ENCODE measurements around the gene BABAM1. TPM values are rescaled to one million over a fixed set of nuclear protein-coding genes. Genes with fewer than 3 reads are reported as not detected.

The BABAM1 gene
- total and polyA plus RNA-seq, 2 of the 4 experiments (the other 2 are of a cell fraction): 95.1 to 101 TPM

GRCh38 chr19:17307876-17308377 is 40.7 kb downstream of the BABAM1 start:
- no peak overlapping the region for H2BK120ac ChIP-seq (ENCODE audit: low read depth, low read length)
- H3K36me3 ChIP-seq (ENCODE audit: control insufficient read depth, insufficient read depth, low read length): peaks cover 7% of the 10 kb centered on the region
- no peak overlapping the region for H3K56ac ChIP-seq (ENCODE audit: extremely low read depth, insufficient read depth, low read length)
- no peak overlapping the region for H2BK5ac ChIP-seq (ENCODE audit: low read depth, low read length, poor library complexity, severe bottlenecking)
- H2AK9ac ChIP-seq (replicated peaks; ENCODE audit: low read depth, low read length, poor library complexity): peak overlapping the region; percentile 76
- no peak overlapping the region for H2BK20ac ChIP-seq (ENCODE audit: low read depth, low read length)
- H3K79me1 ChIP-seq (ENCODE audit: low read depth in 1 of 2, low read length in 2 of 2): peaks cover 20 to 66% of the 10 kb centered on the region in 2 experiments
- in situ Hi-C loops (cut with MboI; ENCODE audit: low sequenced_read_pairs) (no loop called here), dilution Hi-C loops (cut with HindIII; ENCODE audit: low sequenced_read_pairs, unreplicated experiment) (no loop called here), intact Hi-C loops (cut with micrococcal nuclease) (no loop called here)
- H3K4me2 ChIP-seq (ENCODE audit: low read depth, low read length): no peak overlapping the region
- peaks cover 15% of the 10 kb centered on the region for H3K4me1 ChIP-seq (ENCODE audit: control insufficient read depth, insufficient read depth, low read length)
- no peaks in the 10 kb centered on the region for H3K9me3 ChIP-seq (ENCODE audit: control insufficient read depth, insufficient read depth, low read length)
- H3K9me1 ChIP-seq (ENCODE audit: insufficient read depth, low read length): peaks cover 31% of the 10 kb centered on the region
- no peak overlapping the region for H3K27ac ChIP-seq (ENCODE audit: insufficient read depth, low read length)
- no peak overlapping the region for H4K91ac ChIP-seq (ENCODE audit: insufficient read depth, low read depth, low read length)
- no peak overlapping the region for H3K4me3 ChIP-seq (ENCODE audit: insufficient read depth, low read depth, low read length)
- no peak overlapping the region for H2BK15ac ChIP-seq (ENCODE audit: low read depth, low read length)
- no peak overlapping the region for H3K9ac ChIP-seq (ENCODE audit: low read depth, low read length)
- H3K4ac ChIP-seq (ENCODE audit: low read depth, low read length): no peak overlapping the region
- no peak overlapping the region for H2AK5ac ChIP-seq (ENCODE audit: low read depth, low read length)
- ChIA-PET POLR2A (ENCODE audit: unreplicated experiment) (no interaction called here), CTCF (no interaction called here)
- TF ChIP-seq POLR2A (IDR thresholded peaks at IDR 0.05; ENCODE audit: low read depth, low read length) (no peak), MAFK (IDR thresholded peaks at IDR 0.05; ENCODE audit: low read depth, low read length) (no peak), USF2 (IDR thresholded peaks at IDR 0.05; ENCODE audit: low read depth, low read length) (no peak), NFE2L2 (IDR thresholded peaks at IDR 0.05; ENCODE audit: low read depth, low read length) (no peak), CEBPB (IDR thresholded peaks at IDR 0.05; ENCODE audit: low read depth, low read length) (no peak), BHLHE40 (IDR thresholded peaks at IDR 0.05; ENCODE audit: low read depth, low read length) (no peak), FOS (IDR thresholded peaks at IDR 0.05; ENCODE audit: low read depth, low read length) (no peak), MAZ (IDR thresholded peaks at IDR 0.05; ENCODE audit: borderline replicate concordance, low read depth, low read length) (no peak), RCOR1 (IDR thresholded peaks at IDR 0.05; ENCODE audit: insufficient replicate concordance, low read length) (no peak), RFX5 (IDR thresholded peaks at IDR 0.05; ENCODE audit: low read depth, low read length) (no peak), MXI1 (IDR thresholded peaks at IDR 0.05; ENCODE audit: borderline replicate concordance, low read depth, low read length) (no peak)
- WGBS, 2 experiments (ENCODE audit: extremely low coverage in 2 of 2, insufficient read length in 1 of 2): 90% methylated on average over 4 of the region's 8 CpGs; no CpG with 5 or more reads in 1 of the 2 experiments
- H4K20me1 ChIP-seq (ENCODE audit: insufficient read depth, low read length): peaks cover 21% of the 10 kb centered on the region
- H3K27me3 ChIP-seq (ENCODE audit: control insufficient read depth, insufficient read depth, low read length): no peaks in the 10 kb centered on the region
- peak overlapping the region; percentile 13; the same call in 1 of the 2 replicates for H3K23ac ChIP-seq (ENCODE audit: low read depth, low read length)
- BruUV-seq (replicated peaks): no TSS peak
- no peak overlapping the region for H2AFZ ChIP-seq (replicated peaks; ENCODE audit: low read length, poor library complexity)
- no peak overlapping the region for H3K18ac ChIP-seq (ENCODE audit: low read depth, low read length)
- DNase-seq (no peak), ATAC-seq (ENCODE audit: low read depth) (no peak)
- no peak overlapping the region for H4K5ac ChIP-seq (ENCODE audit: low read depth, low read length)
- H4K8ac ChIP-seq (ENCODE audit: low read depth in 2 of 2, low read length in 2 of 2): peak overlapping the region in 1 of 2 experiments; percentile 6; a peak in 1 of 4 replicates
- H3K14ac ChIP-seq (replicated peaks; ENCODE audit: low read depth, low read length): no peak overlapping the region
